Activated CD8-positive, alpha-beta memory T cell treated with anti-CD3 and anti-CD28 coated beads, Interleukin-2, amount 50 U/mL, for 4 hours (primary cell): ENCODE measurements around the gene LYZL4.
A peak's percentile ranks its signal among the peaks of the same experiment; 100 is the strongest.

Experiments
- DNase-seq: peaks from one replicate; pipeline ENCODE4 v3.0.0-alpha.2; 2020

Gene LYZL4

GRCh38 chr3:42425736-42426407 lies 15.5 kb upstream of the LYZL4 start:
- no peak for DNase-seq

- DNase-seq = no peak
These were observed 14.5 kb upstream of the LYZL4 start for GRCh38 chr3:42424911-42425310.

GRCh38 chr3:42421818-42422796 lies 11.7 kb upstream of the LYZL4 start:
- no peak for DNase-seq

- DNase-seq = no peak
These were observed 9.2 kb upstream of the LYZL4 start for GRCh38 chr3:42419563-42419962.

- DNase-seq = no peak
These were observed 2.2 kb upstream of the LYZL4 start for GRCh38 chr3:42412526-42413155.

GRCh38 chr3:42411429-42411828 lies 1.0 kb upstream of the LYZL4 start:
- no peak for DNase-seq

GRCh38 chr3:42408156-42408555 lies 2.3 kb downstream of the LYZL4 start:
- DNase-seq = no peak

GRCh38 chr3:42406727-42407450 lies 3.5 kb downstream of the LYZL4 start:
- DNase-seq = no peak

- DNase-seq = no peak
These were observed 4.6 kb downstream of the LYZL4 start for GRCh38 chr3:42405857-42406256.

GRCh38 chr3:42403737-42404136 lies 6.7 kb downstream of the LYZL4 start:
- peak; percentile 20 for DNase-seq

- no peak for DNase-seq
These were observed 7.9 kb downstream of the LYZL4 start for GRCh38 chr3:42402394-42403096.

GRCh38 chr3:42398080-42398479 lies 12.3 kb downstream of the LYZL4 start:
- no peak for DNase-seq

- DNase-seq = no peak
These were observed 12.8 kb downstream of the LYZL4 start for GRCh38 chr3:42397644-42398043.

GRCh38 chr3:42394579-42395288 lies 15.7 kb downstream of the LYZL4 start:
- no peak for DNase-seq

- peak; percentile 24 for DNase-seq
These were observed 22.4 kb downstream of the LYZL4 start for GRCh38 chr3:42387802-42388651.

GRCh38 chr3:42381551-42382082 lies 28.8 kb downstream of the LYZL4 start:
- no peak for DNase-seq

GRCh38 chr3:42377681-42378080 lies 32.7 kb downstream of the LYZL4 start:
- DNase-seq = no peak

GRCh38 chr3:42376344-42376798 lies 34.0 kb downstream of the LYZL4 start:
- DNase-seq = peak; percentile 46

- no peak for DNase-seq
These were observed 35.1 kb downstream of the LYZL4 start for GRCh38 chr3:42375121-42375800.

- DNase-seq = no peak
These were observed 38.6 kb downstream of the LYZL4 start for GRCh38 chr3:42371776-42372175.
